Suprapubic skin (tissue), 3 donors: Measurements from ENCODE around the gene BSG.

Experiments used
- CTCF ChIP-seq, 2 donors: fragments of 200-600 bp in 1 of 2; fragments of 450-650 bp in 1 of 2; sonication (generic) in 1 of 2; IDR thresholded peaks; one replicate each; pipeline ENCODE4 v1.5.1; 2016 to 2019; ENCODE audit warnings: antibody characterized with exemption in 2 of 2, mild to moderate bottlenecking in 1 of 2, moderate library complexity in 1 of 2
- EP300 ChIP-seq: sonication (generic); formaldehyde crosslinking; IDR thresholded peaks from one replicate; pipeline ENCODE4 v1.6.1; 2017; ENCODE audit warnings: antibody characterized with exemption
- POLR2A ChIP-seq, 2 donors: fragments of 450-650 bp; IDR thresholded peaks; one replicate each; pipeline ENCODE4 v1.6.1; 2017; ENCODE audit warnings: antibody characterized with exemption in 2 of 2, mild to moderate bottlenecking in 2 of 2, moderate library complexity in 2 of 2

DNA sequence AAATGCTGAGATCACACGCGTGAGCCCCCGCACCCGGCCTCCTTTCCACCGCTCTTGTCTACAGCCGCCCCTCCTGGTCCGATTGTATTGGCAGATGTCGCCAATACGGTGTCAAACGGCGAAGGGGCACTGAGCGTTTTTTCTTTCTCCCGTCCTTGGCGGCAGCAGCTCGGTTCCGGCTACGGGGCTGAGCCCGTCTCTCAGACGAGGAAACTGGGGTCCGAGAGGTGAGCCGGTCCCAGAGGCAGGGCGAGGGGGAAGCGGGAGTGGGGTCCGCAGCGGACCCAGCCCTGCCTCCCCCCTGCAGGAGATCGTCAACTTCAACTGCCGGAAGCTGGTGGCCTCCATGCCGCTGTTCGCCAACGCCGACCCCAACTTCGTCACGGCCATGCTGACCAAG, 40.5 kb downstream of the BSG start:
- no peak for TF ChIP-seq CTCF (IDR thresholded peaks at IDR 0.05)
- TF ChIP-seq POLR2A (IDR thresholded peaks at IDR 0.05): no peak
- TF ChIP-seq EP300: no peak
